ENCODE measurements around the gene CD200.
A peak's percentile ranks its signal among the peaks of the same experiment; 100 is the strongest.

Gene CD200

DNA sequence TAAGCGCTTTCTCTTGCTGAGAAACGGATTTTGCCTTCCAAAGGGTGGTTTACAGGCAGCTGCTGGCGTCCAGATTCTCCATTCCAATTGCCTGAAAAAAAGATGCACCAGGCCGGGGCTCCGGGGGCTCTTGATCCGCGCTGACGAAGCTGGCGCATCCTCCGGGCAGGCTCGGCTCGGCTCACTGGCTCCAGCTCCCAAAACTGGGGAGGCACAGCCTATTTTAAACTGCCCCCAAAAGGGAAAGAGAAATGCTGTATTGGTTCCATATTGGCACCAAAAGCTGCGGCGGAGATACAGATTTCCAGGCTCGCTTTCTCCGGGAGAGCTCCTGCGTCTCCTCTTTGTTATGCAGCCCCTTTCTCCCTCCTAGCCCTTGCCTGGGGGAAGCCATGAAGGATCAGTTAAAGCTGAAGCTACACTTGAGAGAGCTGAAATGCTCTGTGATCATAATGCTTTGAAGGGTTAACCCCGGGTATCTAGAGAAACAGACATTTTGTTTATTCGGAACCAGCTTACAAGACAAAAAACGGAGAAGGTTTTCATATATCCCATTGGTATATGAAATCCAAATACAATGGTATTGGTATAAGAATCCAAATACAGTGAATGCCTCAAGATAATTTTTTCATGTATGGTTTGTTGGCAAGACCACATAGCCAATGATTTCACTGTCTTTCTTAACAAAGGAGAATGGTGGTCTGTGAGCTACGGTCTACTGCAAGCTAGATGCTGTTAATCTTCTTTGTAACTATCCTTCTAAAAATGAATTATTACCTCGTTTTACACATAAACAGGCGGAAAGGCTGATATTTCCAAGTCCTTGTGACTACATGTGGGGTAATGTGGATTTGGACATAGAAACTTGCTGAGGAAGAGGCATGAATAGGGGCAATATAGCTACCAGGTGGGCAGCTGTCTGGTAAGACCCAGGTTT is 693 bp downstream of the CD200 start:
- peak; percentile 39 for DNase-seq (ENCODE audit: low spot score)

DNA sequence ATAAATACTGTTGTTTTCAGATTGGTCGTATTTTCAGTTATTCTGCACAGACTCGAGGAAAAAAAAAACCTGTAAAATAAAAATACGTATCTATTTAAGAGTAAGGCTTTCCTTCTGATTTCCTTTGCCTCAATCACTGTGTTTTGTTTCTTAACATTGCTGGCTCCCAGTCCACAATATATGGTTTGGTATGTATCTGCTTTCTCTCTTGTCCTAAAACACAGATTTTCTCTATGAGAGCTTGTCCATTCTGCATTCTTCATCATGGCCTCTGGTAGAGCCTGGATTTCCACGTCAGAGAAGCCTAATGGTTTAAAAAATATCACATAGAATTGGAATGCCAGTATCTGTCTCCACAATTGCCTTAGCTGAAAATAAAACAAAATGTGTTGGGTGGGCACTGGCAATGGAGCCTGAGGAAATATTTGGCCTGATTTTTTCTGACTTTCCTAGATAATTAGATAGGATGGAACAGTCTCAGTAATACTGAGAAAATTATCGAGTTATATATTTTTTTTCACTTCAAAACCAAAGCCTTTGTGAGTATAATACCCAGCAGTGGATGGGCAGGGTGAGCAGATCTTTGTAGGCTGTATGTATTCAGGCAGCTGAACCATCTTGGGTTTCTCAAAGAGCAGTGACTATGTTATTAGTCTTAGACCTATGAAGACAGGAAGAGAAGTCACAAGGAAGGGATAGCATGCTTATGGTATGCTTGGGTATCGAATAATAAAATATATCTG is 1.9 kb downstream of the CD200 start:
- no peak for DNase-seq (ENCODE audit: low spot score)

DNA sequence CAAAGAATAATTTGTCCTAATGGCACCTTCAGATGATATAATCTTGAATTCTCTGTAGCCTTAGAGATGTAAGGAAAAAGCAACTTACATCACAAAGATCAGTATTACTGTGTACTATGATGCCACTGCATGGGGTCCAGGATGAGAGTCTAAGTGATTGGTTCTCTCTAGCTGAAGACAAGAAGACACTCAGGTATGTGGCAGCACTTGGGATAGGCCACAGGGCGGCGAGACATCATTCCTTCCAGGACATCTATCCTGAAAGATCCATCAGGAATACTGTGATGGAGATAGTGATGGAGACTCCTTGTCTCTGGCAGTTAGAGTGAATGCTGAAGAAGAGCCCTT is 2.5 kb downstream of the CD200 start:
- no peak for DNase-seq (ENCODE audit: low spot score)

DNA sequence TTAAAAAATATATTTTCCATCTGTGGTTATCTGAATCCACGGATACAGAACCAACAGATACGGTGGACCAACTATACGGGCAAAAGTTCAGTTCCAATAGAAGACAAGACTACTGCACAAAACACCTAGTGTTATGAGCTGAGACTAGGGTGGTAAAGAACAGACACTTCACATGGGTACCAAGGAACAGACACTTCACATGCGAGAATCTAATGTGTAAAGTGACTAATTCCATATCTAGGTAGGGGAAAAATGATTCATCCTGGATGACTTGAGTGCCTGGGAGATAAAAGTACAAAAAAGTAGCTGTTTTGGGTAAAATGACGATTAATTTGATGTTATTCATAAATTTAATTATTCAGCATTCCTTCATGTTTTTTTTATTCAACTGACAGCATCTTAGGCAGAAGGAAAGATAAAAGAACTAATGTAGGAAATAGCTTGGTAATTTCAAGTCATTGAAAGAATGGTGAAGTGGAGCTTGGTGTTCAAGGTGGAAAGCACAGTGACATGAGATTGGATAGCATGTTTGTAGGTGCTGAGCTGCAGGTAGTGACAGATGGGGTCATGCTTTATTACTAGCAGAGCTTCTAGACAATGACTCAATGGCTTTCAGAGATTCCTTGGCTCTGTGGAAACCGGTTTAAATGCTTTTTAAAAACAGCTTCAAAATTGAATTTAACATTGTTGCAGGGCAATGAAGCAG is 5.2 kb downstream of the CD200 start:
- no peak for DNase-seq (ENCODE audit: low spot score)

DNA sequence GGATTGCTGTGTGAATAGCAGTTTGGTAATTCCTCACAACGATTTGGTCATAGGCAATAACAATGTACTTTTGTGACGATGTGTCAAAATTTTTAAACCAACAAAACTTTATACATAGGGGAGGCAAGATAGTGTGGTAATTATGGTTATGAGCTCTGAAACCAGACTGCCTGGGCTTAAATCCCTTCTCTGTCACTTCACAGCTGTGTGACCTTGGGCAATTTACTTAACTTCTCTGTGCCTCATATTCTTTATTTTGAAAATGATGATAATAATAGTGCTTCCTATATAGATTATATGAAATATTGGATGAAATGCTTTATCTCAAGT is 5.7 kb downstream of the CD200 start:
- DNase-seq (ENCODE audit: low spot score): no peak

DNA sequence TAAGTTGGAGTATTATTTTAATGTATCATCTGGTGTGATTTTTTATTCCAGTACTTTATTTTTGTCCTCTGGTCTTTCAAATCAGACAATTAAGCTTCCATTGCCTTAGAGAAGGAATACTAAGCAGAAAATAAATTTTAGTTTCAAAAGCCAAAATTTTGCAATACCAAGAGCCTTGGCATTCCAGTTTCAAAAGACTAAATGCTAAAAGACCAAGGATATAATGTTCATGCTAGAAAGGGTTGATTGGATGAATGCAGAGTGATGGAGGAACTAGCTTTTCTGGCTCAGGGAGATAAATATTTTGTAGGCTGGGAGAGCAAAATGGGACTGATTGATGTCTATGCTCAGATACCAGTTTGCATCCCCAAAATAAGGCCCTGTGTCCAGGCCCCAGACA is 6.2 kb downstream of the CD200 start:
- no peak for DNase-seq (ENCODE audit: low spot score)

DNA sequence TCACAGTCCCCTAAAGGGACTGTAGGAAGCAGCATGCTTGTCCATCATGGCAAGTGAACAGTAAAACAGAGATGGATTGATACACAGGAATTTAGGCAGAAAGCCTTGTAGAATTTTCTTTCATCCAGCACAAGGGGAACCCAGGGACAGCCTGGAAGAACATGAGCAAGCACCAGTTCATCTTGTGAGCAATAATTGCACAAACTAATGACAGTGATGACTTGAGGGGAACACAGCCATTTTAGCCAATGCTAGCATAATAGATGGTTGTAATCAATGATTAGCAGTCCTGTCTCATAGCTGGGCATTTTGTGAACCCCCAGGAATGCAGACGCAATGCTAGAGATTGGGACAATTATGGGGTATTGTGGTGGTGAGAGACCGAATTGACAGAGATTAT is 6.7 kb downstream of the CD200 start:
- no peak for DNase-seq (ENCODE audit: low spot score)

DNA sequence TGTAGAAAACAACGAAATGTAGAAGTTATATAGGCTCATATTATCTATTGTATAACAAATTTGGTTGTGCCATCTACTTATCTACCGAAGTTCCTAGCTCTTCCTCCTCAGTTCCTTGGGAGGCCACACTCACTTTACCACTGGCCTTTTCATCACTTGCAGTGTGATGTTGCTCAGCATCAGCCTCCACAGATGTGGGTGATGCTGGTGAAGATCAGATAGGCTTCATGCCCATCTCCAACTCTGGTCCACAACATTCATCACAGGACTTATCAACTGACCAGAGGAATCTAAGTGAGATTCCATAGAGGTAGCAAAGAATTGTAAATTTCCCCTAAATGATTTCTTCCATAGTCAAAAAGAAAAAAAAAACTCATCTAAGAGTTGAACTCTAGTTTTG is 8.4 kb downstream of the CD200 start:
- DNase-seq (ENCODE audit: low spot score): no peak

DNA sequence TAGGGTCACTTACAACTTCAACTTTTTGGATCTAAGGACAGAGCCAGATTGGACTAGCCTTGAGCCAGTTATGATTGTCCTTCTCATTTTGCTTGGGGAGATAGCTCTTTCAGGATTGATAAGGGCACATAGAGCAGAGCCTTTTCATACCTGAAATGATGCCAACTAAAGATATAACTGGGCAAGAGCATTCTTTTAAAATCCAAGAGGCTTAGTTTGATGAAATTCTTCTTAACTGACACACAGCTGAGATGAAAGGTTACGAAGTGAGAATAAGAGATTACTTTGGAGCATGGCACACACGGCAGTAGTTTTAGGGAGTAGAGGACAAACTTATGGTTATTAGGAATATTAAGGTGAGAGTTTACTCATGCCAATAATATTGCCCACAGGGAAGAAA is 12.7 kb downstream of the CD200 start:
- no peak for DNase-seq (ENCODE audit: low spot score)

DNA sequence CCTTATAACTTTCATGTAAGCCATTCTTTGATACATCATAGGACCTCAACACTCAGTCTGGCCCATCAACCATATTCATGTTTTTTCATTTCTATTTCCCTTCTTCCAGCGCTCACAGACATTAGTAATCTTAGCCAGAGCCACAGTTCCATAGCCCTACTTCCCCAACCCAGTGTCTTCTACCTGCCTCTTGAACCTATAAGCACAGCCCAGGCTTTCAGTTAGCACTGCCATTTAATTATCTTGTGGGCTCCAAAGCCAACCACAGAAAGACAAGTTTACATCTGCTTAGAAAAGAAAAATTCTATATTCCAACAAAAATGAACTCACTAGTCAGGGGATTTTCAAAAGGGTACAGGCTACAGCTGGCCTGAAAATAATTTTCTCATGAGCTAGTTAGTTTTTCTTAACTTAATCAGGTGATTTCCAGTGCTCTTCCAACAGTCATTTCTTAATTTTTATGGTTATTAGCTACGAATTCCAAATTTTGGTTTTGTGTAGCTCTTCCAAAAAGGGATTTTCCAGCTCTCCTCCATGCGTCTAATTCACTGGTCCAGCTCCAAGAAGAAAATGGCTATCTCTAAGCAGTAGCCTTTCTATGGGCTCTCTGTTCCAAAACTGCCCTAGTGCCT is 13.7 kb downstream of the CD200 start:
- DNase-seq (ENCODE audit: low spot score): no peak

DNA sequence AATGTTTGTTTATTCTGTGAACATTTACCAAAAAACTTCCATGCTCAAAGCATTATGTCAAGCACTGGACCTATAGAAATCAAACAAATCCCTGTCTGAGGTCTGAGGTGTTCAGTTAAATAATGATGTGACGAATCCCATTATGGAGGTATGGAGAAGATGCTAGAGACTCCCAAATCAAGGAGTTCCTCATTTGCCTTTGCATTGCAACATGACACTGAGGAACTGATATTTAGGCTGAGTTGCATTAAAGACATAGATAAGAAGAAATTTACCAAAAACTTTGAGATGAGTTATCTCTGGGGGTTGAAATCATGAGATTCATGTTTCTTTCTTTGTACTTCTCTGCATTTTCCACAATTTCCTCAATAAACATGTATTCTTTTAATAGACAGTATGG is 16.0 kb downstream of the CD200 start:
- no peak for DNase-seq (ENCODE audit: low spot score)

DNA sequence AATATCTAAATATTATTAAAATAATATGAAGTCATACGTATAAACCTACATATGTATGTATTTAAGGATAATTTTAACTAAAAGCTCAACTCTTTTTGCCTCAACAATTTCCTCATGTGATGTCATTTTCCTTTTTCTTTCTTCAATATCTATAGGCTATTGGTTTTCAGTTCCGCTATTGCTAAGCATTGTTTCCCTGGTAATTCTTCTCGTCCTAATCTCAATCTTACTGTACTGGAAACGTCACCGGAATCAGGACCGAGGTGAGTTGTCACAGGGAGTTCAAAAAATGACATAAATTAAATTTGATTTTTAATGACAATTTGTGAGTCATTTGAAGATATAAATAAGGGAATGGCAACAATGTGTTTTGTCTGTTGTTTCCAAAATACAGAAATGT is 16.6 kb downstream of the CD200 start:
- DNase-seq (ENCODE audit: low spot score): no peak

DNA sequence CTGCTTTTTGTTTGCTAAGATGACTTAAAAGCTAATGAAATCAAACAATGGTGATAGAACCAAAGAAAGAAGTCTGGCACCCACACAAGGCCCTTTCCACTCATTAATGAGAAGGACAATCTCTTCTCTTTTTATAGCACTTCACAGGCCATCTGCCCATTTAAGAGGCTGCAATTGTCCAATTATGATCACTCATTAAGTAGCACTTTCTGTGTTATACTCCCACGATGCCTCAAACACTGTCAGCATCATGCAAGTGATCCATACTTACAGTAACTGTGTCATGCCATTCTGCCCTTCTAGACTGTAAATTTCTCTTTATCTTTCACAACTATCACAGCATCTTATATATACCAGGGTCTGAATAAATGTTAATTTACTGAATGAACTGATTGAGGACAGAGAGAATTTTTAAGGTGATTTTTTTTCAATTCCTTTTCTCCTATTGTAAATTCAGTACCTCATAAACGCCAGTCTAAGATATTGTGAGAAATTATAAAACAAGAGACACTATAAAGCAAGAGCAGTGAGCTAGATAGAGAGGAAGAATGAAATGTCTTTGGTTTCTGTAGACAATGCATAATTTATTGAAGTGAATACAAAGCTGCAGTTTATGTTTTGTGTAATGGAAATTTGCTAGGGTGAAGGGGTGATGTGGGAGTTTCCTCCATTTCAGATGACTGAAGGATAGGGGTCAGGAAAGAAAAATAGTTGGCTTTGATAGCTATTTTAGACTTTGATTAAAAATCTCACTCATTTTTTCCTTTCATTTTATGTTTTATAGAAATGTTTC is 17.3 kb downstream of the CD200 start:
- no peak for DNase-seq (ENCODE audit: low spot score)

DNA sequence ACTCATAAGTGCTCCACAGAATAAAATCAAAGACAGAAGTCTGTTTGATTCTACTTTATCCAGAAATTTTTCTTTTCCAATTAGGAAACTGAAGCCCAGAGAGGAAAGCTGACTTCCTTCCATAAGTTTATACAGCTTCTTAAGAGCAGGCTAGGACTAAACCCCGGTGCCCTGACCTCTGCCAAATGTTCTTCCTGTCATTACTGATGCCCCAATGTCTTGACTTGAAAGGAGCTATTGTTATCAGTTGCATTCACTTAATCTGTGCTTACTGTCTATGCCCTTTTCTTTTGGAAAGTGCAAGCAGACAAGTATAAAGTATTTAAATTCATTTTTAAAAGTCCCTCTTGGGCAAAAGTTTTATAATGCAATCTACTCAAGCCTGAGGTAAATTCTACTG is 18.1 kb downstream of the CD200 start:
- DNase-seq (ENCODE audit: low spot score): no peak

DNA sequence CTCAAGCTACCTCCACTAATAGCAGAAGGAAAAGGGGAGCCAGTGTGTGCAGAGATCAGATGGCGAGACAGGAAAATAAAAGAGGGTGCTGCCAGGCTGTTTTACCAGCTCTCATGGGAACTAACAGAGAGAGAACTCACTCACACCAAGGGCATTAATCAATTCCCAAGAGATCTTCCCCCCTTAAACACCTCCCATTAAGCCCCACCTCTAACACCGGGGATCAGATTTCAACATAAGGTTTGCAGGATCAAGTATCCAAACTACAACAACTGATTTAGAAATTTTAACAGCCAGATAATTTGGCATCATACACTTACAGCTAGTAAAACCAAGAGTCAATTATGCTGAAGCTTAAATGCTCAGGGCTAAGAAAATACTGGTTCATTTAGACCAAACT is 18.9 kb downstream of the CD200 start:
- no peak for DNase-seq (ENCODE audit: low spot score)

DNA sequence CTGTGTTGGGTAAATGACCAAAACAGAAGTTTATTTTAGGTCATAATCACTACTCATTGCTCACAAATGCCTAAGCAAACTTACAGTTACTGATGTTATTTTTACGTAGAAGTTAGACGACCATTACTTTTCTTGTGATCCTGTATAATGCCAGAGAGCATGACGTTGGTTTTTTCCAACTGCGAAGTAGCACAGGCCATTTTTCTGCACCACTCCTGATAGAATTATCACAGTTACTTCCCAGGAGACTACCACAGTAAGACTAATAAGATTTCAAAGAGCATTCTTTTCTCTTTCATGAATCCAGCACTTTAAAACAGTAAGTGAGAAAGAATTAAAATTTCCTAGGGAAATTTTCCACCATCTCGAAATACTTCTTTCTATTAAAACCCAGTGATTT is 19.8 kb downstream of the CD200 start:
- DNase-seq (ENCODE audit: low spot score): no peak

DNA sequence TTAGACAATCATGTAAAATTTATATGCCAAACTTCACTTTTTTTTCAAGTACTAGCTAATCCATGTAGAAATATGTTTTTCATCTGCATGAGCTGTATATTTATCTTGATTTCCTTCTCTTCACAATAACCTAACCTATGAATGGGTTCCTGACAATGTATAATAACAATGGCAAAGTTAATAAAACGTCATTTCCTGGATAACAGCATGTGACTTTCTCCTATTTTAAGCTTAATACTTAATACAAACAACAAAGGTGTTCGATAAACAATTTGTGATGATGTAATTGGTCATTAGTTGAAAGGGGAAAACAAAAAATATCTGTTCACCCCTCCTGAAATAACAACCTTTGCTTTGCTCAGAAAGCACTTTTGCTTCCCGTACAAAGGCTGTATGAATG is 20.4 kb downstream of the CD200 start:
- no peak for DNase-seq (ENCODE audit: low spot score)

DNA sequence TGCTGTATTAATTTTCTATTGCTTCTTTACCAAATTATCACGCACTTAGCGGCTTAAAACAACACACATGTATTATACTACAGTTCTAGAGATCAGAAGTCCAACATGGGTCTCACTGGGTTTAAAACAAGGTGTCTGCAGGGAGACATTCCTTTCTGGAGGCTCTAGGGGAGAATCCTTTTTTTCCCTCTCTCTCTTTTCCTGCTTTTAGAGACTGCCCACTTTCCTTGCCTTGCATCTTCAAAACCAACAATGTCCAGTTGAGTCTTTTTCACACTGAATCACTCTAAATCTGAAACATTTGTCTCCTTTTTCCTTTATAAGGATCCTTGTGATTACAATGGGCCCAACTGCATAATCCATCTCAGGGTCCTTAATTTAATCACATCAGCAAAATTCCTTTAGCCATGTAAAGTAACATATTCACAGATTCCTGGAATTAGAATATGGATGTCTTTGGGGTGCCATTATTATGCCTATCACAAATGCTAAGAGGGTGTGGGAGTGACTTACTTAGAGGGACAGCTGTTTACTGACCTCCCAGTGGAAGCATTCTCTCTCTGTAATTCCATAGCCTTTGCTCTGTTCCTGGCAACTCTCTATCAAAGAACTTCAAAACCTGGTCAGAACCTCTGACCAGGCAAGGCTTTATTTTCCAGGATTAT is 21.8 kb downstream of the CD200 start:
- DNase-seq (ENCODE audit: low spot score): peak; percentile 41

DNA sequence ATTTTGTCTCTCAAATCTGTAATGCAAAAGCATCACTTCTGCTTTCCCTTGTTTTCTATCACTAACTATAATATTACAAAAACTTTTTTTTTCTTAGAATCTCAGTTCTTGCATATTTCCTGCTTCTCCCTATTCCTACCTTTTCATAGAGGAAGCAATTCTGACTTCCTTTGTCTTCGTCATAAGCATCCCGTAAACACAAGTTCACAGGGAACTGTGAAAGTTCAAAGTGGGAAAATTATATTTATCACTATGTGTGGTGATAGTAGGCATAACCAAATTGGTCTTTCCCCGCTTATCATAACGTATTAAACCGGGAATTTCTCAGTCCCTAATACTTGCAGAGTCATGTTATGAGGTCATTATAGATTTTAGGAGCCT is 22.3 kb downstream of the CD200 start:
- DNase-seq (ENCODE audit: low spot score): no peak

DNA sequence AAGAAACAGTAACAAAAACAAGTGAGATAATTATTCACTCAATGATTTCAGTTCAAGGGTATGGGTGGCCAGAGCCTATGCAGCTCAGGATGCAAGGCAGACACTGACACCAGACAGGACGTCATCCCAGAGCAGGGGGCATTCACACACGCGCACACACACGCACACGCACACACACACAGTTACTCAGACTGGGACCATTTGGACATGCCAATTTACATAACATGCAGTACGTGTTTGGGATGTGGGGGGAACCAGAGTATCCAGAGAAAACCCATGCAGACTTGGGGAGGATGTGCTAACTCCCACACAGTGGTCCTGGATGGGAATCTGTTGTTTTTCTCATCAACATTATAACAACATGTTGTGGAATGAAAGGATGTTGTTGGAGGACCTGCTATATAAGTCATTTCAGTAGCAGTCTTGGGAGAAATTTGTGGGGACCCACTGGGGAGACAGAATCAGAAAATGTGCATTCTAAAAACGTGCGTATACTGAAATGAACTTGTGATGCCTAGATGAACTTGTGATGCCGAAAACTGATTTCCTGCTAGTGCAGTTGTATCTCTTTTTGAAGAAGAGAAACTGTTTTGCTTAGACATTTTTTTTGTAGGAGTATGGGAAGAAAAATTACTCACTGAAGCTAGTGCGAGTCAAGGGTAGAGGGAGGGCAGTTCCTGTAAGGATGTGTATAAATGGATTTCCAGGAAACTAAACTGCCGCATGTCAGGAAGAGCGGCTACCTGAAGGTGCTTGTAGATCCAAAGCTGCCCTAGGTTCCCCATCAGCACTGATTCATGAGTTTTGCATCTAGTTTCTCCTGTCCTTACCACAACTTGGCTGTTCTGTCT is 25.2 kb downstream of the CD200 start:
- DNase-seq (ENCODE audit: low spot score): no peak
